Stimulated activated CD8-positive, alpha-beta memory T cell treated with anti-CD3 and anti-CD28 coated beads, Interleukin-7, amount 100 ng/mL, for 1 hour (primary cell): ENCODE results near the gene LY6G6C.

ENCODE experiments used
- DNase-seq, 2 donors: peaks; one replicate each; pipeline ENCODE4 v3.0.0-alpha.2; 2020; ENCODE audit warnings: low read depth in 2 of 2

Gene LY6G6C

DNA sequence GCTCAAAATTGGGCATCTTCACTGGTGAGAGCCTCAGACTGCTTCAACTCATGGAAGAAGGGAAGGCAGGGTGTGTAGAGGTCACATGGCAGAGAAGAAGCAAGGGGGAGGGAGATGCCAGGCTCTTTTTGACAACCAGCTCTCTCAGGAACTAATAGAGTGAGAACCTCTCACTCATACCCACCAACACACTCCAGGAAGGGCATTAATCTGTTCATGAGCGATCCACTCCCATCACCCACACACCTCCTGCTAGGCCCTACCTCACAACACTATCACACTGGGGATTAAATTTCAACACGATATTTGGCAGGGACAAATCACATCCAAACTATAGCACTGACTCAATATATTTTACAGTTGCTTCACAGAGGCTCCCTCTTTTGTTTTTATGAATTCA lies 20.3 kb upstream of the LY6G6C start:
- DNase-seq: no peak

DNA sequence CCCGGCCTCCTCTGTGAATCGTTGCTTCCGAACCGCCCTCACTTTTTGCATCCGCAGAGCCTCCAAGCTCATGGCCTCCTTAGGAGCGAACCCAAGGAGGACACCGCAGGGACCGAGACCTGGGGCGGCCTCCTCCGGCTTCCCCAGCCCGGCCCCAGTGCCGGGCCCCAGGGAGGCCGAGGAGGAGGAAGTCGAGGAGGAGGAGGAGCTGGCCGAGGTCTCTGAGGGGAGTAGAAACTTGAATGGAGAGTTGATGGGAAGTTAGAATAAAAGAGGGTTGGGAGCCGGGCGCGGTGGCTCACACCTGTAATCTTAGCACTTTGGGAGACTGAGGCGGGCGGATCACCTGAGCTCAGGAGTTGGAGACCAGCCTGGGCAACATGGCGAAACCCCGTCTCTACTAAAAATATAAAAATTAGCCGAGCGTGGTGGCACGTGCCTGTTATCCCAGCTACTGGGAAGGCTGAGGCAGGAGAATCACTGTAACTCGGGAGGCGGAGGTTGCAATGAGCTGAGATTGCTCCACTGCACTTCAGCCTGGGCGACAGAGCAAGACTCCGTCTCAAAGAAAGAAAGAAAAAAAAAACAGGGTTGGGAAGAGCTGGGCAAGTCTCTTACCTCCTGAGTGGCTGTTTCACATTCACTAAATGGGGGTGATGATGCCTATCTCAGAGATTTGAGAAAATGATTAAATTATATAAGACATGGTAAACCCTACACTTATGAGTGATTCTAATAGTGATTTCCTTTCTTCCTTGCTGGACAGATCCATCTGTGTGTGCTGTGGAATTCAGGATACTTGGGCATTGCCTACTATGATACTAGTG lies 19.1 kb upstream of the LY6G6C start:
- DNase-seq: no peak

DNA sequence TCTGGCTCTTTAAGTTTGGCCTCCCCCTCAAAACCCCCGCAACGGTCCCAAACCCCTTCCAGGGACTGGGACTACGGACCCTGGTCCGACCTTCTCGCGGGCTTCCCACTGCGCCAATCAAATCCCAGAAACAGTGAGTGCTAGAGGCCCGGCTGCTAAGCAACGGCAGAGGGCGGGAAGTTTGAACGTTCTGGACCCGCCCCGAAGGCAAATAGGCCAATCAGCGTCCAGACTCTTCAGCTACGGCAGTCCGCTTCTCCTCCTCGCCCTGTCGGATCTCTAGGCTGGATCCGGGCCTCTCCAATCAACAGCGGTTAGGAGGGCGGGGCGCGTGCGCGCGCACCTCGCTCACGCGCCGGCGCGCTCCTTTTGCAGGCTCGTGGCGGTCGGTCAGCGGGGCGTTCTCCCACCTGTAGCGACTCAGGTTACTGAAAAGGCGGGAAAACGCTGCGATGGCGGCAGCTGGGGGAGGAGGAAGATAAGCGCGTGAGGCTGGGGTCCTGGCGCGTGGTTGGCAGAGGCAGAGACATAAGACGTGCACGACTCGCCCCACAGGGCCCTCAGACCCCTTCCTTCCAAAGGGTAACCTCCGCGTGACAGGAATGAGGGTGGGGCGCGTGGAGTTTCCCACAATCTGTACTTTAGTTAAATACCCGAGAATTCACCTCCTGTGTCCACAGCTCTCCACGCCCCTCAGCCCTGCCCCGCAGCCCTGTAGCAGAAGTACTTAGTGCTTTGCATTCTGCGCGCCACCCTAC lies 18.3 kb upstream of the LY6G6C start, which contains the start of gene MSH5:
Gene MSH5, plus strand, starts transcription at position 367 of the 758 bp plus-strand sequence. CDS start 462 bp downstream, outside the sequence.
- peak; percentile 89 to 90 for DNase-seq

DNA sequence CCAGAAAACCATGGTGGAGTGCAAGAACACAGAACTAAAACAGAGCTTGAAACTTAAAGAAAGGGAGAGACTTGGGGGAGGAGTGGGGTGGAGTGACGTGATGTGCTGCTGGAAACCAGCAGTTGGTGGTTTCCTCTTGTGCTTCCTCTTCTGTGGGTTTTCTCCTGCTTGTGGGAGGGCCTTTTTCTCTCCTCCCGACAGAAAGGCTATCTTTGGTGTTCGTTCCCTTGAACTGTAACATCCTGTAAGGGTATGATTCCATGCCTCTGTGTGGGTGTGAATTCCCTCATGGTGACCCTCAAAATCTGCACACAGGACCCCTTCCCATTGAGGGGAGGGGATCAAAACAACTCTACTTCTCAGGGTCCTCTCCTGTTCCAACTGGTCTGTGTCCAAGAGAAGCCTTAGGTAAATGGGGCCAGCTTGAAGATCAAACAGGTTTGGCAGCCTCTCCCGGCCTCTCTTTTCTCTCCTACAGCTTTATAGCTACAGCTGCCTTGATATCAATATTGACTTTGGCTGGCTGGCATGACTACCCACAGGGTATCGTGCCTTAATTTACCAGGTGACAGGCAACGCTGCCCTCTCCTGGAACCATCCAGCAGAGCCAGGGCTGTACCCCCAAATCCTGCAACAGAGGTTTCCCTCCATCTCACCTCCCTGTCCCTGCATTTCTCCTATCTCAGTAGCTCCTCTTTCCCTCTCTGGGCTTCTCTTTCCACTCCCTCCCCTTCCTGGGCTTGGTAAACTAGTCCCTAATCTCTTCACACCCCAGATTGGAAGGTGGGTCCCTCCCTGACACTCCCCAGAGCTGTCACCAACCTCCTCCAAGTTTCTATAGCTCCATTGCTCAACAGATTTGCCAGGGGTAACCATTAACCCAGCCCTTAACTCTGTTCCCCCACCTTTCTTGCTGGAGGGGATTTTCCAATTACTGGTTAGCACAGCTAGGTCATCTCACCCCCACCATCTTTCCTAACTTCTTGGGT lies 16.7 kb upstream of the LY6G6C start:
- DNase-seq: peak; percentile 39 to 45

DNA sequence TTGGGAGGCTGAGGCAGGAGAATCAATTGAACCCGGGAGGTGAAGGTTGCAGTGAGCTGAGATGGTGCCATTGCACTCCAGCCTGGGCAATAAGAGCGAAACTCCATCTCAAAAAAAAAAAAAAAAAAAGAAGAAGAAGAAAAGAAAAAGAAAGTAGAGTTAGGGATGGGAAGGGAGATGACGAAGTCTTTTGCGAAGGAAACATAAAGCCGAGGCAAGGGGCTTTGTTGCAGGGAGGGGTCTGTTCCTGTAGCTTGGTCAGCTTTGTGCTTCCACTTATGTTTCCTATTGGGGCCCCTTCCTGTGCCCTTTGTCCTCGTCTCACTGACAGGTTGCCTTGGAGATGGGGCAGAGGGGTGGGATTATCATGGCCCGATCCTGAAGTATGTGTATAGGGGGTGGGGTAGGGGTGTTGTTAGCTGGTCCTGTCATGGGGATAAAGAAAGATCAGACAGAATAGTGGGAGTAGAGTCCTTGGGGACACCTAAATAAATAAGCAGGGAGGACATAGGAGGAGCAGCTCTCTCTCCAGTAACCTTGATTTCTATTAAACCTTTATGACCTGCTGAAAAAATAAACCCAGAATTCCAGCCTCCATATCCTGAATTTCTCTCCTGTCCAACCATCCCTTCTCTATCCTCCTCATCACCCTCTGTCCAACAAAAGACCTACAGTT lies 15.9 kb upstream of the LY6G6C start:
- no peak for DNase-seq

DNA sequence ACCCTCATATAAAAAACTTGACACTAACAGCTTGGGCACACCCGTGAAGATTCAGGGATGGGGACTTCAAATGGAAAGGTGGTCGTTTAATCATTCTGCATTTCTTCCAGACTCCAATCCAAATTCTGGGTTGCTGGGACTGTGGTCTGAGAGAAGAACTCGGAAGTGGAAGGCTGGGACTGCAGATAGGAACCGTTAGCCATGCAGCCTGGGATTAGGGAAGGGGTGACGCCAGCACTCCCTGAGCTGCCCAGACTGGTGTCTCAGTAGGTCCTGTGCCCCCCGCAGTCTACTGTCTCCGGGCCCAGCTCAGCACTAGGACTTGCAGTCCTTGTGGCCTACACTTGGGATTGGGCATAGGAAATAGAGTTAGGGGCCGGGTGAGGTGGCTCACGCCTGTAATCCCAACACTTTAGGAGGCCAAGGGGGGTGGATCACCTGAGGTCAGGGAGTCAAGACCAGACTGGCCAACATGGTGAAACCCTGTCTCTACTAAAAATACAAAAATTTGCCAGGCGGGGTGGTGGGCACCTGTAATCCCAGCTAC lies 15.3 kb upstream of the LY6G6C start:
- DNase-seq: no peak

DNA sequence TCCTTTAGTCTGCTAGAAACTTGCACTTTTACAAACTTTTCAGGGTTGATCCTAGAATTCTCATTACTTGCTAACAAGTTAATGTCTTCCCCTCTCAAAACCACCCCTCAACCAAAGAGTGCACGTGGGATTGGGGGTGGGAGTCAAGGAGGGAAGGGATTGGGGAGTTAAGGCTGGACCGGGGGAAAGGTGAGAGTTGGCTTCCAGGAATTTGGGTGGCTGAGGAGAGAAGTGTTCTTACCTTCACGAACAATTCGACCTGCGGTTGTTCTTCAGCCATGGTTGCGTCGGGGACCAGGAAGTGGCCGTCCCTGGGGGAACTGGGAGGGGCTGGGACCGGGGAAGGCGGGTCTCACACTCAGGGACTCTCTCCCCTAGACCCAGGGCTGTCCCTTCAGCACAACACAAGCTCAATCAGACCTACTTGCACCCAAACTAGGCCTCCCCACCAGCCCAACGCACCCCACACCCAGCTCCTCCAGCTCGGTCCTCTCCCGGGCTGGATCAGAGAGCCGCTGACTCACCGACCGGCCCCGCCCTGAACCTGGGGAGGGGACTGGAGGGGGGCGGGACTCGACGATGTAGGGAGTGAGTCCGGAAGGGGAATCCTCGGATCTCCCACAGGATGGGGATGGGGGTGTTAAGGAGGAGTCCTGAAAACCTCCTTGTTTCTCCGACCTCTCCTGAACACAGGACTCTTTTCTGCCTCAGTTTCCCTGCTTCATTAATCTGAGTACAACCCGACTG lies 14.6 kb upstream of the LY6G6C start, which contains the start of gene CLIC1:
Gene CLIC1, minus strand, starts transcription at position 510 of the 747 bp plus-strand sequence. Its CDS starts 230 bp downstream, at position 280.
- DNase-seq: peak; percentile 28 to 61

DNA sequence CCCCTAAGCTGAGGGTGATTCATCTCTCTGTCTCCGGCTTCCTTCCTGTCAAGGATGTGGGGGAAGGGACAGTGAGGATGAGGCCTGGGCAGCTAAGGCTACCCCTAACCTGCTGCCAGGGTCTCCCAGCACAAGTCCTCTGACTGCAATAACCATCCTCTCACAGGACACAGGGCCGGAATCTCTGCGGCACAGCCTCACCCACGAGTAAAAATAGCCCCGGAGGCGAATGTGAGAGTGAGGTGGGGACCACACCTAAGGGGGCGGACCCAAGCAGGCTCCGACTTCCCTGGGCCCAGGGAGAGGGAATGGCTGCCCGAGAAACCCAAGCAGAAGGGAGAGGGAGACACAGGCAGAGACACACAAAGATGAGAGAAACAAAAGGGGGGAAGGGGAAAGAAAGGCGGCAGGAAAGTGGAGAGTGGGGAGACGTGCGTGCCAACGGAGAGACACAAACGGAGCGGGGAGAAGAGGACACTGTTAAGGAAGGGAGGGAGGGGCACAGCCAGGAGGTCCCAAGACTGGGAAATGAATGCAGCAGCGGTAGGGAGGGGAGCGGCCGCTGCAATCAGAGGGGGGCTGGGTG lies 13.4 kb upstream of the LY6G6C start:
- peak in 1 of 2 donors; percentile 37 for DNase-seq

DNA sequence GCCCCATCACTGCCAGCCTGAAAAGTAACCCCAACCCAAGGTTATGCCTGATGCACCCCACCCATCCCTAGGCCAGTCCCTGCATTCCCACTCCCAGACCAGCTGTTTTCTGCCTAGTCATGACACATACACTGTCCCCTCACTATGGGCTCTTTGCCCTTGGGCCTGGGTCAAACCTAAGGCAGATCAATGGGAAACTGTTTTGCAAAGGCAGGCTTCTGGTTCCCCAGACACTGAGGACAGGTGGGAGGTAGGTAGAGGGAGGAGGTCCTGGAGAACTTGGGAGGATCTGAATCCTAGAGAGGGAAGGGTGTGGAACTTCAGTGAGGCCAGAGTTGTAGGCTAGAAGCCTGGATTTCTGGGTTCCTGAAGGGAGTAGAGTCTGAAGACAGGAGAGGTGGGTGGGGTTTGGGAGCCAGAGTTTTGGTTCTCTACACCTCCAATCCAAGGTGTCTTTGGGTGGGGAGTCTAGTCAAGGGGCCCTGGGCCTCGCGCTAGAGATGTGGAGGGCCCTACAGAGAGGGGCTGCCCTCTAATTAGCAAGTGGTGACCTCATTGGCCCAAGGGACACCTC lies 12.8 kb upstream of the LY6G6C start:
- DNase-seq: no peak

DNA sequence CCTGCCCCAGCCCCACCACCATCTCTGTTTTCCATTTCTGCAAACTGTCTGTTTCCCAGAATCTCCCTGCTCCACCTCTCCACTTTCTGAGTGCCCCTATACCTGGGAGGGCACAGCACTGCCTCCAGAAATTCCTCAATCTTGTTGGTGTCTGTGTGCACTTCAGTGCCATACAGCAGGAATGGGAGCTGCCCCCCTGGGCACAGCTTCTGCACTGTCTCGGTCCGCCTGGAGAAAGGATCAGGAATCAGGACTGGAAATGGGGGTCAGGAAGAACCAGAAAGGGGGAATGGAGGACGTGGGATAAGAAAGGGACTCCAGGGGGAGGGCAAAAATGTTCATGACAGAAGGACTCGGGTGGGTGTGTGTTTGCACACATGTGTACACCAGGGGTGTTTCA lies 12.2 kb upstream of the LY6G6C start:
- no peak for DNase-seq

DNA sequence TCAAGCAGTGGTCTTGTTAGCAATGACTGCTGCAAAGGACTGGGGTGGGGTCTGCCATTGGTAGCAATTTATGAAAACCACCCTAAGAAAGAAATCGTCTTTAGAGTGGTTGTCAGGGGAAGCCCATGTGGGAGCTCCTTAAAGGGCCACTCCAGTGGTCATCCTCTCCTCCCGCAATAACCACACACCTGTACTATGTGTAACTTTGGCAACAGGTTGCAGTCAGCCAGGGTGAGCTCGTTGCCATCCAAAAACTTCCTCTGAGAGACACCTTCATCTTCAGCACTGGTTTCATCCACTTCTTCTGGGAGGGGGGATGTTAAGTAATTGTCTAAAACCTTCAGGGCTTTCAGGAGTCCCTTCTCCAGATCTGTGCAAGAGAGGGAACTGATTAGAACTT lies 10.5 kb upstream of the LY6G6C start:
- DNase-seq: no peak

DNA sequence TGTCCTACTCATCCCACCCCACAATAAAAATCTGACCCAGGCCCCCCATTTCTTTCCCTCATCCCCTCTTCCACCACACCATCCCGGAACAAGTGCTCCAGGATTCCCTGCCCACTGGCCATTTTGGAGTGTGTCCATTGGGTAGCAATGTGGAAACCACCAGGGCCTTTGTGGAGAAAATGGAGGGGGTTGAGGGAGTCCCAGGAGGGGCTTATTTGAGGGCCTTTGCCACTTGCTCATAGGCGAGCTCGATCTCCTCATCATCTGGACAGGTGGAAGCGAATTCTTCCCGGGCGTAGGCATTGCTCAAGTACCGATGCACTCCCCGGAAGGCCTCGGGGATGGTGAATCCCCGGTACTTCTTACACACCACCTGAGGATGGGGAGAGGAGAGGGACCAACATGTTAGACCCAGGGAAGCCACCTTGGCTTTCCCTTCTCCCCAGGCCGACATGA lies 9.1 kb upstream of the LY6G6C start:
- DNase-seq: no peak

DNA sequence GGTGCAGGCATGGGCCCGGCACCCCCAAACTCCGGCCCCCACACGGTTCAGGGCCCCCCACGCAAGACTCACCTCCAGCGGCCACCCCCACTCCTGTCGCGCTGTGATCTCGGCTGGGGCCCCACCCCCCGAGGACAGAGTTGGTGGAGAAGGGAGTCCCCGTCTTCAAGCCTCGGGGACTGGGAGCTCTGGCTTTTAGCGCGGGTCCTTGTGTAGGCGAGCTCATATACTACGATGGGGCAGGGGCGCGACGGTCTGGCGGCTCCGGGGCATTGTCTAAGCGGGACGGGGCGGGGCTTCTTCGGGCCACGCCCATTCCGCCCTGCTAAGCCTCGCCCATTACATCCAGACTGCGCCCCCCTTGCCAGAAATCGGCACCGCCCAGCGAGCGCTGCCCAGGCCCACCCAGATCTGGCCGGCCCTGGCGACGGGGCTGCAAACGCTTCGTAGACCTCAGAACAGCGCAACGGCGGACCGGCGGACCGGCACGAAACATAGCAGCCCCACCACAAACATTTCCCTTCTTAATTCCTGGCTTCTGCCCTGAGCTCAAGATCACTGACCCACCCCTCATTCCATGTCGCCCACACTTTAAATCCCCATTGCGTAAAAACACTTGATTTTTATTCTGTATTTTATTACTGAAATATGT lies 8.6 kb upstream of the LY6G6C start:
- peak; percentile 42 to 44 for DNase-seq

DNA sequence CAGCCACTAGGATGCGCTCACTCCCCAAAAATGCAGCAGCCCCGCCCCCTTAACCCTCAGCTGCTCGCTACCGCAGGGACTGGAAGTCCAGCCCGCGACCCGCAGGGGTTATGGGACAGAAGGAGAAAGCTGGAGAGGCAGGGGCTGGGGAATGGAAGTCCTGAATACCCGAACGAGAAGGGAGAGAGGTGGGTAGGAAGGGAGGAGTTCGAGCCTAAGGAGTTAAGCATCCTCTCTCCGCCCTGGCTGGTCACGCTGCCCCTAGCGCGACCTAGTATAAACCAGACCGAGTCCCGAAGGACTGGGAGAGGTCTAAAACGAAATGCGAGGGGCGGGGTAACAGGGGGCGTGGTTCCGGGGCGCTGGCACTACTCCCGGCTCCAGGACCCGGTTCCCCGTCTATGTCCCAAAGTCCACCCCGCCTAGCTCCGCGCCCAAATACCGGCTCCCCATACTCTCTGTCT lies 8.0 kb upstream of the LY6G6C start:
- peak; percentile 52 to 70 for DNase-seq

DNA sequence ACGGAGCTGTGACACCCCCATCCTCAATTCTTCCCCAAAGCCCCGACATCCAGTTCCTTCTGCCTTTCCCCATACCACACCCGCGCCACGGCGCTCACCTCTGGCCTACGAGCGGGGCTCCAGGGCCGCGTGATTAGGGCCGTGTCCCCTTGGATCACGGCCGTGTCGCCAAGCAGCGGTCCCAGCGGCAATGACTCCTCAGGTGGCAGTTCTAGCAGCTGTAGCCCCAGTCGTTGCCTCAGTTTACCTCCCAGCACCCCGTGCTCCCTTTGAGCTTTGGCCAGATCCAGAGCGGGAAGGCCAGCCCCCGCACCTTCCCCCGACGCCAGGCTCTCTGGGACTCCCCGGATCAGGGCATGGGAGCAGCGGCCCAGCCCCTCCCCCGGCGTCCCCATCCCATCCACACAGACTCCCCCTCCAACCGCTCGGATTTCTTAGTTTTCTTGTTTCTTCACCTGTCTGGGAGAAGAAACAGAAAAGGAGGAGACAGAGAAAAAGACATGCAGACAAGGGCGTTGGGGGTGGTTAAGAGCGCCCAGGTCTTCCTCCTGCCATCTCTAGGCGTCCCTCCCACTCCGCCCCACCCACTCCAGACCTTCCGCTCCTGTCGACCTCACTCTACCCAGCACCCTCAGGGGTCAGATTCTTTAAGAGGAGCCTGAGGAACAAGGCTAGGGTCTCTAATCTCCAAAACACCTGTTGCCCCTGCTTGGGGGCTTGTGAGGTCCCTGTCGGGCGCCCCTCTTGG lies 7.4 kb upstream of the LY6G6C start, which contains the start of gene DDAH2:
Gene DDAH2, minus strand, starts transcription at position 533 of the 748 bp plus-strand sequence. Its CDS starts 138 bp downstream, at position 395.
- DNase-seq: no peak

DNA sequence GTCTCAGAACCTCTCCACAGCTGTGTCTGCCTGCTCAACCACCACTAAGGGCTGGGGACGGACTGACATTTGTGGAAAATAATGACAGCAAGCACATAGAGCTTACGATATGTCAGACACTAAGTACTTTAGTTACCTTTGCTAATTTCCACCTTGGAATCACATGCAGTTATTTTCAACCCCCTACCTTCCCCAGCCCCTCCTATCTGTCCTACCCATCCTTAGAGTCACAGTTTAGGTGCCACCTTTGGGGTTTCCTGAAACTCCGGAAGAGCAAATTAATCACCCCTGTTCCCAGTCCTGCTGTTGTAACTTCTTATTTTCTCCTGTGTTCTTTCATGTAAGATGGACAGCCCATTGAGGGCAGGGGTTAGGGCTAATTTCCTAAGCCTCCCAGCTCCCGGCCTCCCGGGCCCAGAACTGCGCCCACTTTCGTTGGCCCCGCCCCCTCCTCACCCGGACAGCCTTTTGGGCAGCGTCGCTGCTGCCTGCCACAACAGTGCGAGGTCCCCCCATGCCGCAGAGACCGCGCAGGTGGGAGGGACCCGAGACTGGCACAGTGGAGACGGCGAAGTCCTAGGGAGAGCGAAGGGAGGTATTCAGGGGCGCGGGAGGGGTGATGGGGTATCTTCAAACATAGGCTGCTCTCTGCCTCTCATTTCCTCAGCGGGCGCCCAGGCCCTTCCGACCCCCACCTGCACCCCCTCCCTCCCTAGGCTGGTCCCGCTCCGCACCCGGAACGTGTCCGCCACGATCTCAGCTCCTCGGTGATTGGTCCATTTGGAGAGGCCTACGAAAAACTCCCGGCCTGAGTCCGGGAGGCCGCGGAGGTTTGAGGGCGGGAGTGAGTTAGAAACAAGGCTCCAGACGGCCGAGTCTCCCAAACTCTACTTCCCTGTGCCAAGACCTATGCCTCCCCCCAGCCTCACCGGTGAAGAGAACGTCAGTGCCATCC lies 6.4 kb upstream of the LY6G6C start:
- no peak for DNase-seq
